ENCODE measurements around the gene HIPK2.
"Not testable (repeated sequence)": the region's sequence is repeated elsewhere in the genome, so short reads cannot be mapped to it uniquely, and the experiment has no call there.

Gene HIPK2

DNA sequence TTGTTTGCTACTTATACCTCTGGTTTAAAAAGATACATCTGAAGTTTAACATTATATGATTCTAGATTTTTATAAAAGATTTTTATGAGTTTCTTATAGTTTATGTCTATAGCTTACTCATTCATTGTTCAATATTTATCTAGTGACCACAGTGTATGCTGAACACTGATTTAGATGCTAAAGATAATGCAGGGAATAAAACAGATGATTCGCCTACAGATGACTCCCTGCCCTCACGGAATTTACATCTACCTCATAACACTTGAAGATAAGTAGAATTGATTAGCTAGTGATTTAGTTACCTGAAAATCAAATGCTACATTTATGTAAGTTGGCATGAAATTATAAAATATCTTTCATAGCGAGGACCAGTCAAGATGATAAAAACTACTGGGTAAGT is 105.8 kb downstream of the HIPK2 start:
- DNase-seq (ENCODE audit: low spot score): no peak

DNA sequence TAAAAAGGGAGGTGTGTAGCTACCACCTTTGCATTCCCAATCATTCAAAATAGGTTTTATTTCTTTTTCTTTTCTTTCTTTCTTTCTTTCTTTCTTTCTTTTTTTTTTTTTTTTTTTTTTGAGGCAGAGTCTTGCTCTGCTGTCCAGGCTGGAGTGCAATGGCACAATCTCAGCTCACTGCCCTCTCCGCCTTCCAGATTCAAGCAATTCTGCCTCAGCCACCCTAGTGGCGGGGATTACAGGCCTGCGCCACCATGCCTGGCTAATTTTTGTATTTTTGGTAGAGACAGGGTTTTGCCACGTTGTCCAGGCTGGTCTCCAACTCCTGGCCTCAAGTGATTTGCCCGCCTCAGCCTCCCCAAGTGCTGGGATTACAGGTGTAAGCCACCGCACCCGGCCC is 107.1 kb downstream of the HIPK2 start:
- not testable (repeated sequence) for DNase-seq (ENCODE audit: low spot score)

DNA sequence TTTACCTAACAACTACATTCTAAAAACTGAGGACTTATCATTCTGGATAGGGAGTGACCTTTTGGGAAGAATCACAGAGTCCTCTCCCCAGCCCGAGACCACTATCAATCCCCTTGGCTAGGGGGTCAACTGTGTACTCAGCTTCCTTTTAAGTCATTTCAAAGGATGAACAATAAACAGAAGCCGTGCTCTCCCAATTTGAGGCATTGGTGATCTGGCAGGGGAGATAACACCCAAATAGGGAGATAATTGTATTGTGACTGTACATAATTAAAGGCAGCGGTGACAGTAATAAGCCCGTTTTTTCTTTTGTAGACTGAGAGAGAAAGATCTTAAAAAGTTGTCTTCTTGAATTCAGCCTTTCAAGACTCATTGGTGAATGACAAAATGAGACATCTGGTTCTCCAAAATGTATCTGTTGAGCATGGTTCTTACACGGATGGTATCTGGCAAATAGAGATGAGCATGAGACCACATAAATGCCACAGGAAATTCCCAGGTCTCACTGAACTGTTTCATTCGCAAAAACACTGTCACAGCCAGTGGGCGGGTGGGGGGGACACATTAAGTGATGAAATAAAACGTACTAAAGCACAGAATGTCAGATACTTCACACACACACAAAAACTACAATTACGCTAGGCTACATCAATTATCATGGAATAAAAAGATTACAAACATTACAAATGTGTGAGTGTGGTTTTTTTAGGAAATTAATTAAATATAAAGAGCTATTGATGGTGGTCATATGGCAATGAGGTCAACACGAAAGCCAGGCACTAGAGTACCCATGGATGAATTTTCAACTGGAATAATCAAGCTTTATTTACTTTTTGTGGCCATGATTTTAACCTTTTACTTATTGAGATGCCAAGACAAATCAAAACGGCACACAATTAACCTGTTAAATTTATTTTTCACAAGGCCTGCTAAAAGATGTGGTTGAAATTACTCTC is 108.4 kb downstream of the HIPK2 start:
- no peak for DNase-seq (ENCODE audit: low spot score)

GRCh38 chr7:139667377-139667776 is 110.4 kb downstream of the HIPK2 start:
- no peak for DNase-seq (ENCODE audit: low spot score)

GRCh38 chr7:139666501-139666900 is 111.3 kb downstream of the HIPK2 start:
- no peak for DNase-seq (ENCODE audit: low spot score)

DNA sequence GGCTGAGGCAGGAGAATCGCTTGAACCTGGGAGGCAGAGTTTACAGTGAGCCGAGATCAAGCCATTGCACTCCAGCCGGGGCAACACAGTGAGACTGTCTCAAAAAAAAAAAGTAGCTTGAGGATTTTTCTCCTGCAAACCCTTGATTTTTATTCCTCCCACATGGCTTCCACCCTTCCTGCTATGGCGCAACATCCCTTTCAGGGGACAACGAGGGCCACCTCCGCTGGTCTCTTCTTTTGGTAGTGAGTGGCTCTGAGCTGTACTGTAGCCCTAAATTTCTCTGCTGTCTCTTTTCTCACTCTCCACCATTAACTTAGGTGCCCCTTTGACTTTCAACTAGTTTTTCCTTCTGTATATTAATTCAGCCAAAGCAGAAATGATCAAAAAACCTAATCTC is 113.4 kb downstream of the HIPK2 start:
- no peak for DNase-seq (ENCODE audit: low spot score)

- DNase-seq (ENCODE audit: low spot score): no peak
Measured at GRCh38 chr7:139663608-139664177, 114.1 kb downstream of the HIPK2 start.

DNA sequence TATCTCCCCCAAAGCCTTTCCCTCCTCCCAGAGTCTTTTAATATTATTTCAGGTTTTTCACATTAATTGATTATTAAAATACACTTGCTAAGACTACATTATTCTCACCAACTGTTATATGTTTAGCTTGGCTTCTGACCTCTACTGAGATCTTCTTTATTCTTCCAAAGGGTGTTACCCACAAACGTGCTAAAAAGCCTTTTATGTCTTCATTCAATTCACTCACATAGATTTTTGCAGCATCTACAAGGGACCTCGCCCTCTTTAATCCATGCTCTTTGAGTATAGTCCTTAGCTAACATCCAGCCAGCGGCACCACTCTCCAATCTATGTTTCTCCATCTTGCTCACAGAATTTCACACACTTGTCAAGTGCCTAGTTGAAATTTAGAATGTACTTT is 115.9 kb downstream of the HIPK2 start:
- no peak for DNase-seq (ENCODE audit: low spot score)

GRCh38 chr7:139661043-139661440 is 116.8 kb downstream of the HIPK2 start:
- DNase-seq (ENCODE audit: low spot score): no peak

DNA sequence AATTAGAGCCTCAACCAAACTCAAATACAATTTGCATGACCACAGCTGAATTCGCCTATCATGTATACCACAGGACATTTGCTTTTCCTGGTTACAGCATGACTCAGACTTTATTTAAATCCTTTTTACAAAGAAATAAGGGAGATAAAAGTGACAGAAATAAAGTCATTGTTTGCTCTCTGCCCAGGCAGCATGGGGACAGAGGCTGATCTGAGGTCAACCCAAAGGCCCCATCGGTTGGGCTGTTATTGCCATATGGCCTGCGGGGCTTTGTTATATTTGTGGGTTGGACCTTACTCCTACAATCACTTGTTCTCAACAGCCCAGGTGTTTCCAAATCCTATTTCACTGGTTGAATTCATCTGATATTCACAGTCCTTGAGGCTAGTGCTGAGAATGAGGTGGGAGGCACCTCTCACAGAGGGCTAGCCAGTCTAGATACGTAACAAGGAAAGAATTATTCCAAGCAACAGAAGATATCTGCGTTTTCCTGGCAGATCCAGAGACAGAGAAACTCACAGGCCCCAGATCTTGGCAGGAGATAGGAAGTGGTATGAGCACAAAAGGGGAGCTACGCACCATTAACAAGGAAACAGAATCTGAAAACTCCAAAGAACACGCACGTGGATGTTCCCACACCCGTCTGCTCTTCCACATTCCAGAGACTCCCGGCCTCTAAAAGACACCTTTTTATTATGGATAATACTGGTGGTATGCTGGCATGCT is 117.3 kb downstream of the HIPK2 start:
- DNase-seq (ENCODE audit: low spot score): no peak

- no peak for DNase-seq (ENCODE audit: low spot score)
Measured at GRCh38 chr7:139659922-139660316, 117.9 kb downstream of the HIPK2 start.

GRCh38 chr7:139658908-139659675 is 118.7 kb downstream of the HIPK2 start:
- no peak for DNase-seq (ENCODE audit: low spot score)

DNA sequence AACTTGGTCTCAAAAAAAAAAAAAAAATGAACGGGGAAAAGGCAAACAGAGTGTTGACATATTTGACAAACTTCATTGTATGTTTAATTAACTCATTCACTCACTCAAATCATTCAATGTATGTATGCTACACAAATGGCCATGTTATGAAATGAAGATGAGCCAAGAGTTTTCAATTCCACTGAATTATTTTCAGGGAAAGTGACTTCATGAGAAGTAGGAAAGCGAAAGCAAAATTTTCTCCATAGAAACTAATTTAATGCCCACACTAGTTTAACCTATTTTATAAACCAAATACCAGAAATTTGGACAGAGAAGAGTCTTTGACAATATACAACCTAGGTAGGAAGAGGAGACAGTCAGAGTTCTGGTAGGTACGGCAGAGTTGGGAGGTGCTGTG is 119.5 kb downstream of the HIPK2 start:
- no peak for DNase-seq (ENCODE audit: low spot score)

GRCh38 chr7:139657725-139658124 is 120.1 kb downstream of the HIPK2 start:
- no peak for DNase-seq (ENCODE audit: low spot score)

DNA sequence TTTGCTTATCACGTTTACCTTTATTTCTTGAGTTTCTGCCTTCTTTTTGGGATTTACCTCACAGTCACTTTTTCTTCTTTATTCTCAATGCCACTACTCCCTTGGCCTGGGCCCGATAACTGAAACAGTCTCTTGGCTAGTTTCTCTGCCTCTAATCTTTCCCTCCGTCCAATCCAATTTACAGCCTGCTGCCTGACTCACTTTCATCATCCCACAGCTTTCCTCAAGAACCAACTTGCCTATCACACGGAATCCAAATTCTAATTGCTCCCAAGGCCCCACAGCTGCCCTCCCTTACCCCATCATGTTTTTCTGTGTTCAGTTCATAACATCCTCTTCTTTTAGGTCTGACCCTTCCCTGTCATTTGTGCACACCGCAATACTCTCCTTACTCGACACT is 121.4 kb downstream of the HIPK2 start:
- no peak for DNase-seq (ENCODE audit: low spot score)

GRCh38 chr7:139655305-139655704 is 122.5 kb downstream of the HIPK2 start:
- no peak for DNase-seq (ENCODE audit: low spot score)

GRCh38 chr7:139654276-139655181 is 123.3 kb downstream of the HIPK2 start:
- DNase-seq (ENCODE audit: low spot score): no peak

DNA sequence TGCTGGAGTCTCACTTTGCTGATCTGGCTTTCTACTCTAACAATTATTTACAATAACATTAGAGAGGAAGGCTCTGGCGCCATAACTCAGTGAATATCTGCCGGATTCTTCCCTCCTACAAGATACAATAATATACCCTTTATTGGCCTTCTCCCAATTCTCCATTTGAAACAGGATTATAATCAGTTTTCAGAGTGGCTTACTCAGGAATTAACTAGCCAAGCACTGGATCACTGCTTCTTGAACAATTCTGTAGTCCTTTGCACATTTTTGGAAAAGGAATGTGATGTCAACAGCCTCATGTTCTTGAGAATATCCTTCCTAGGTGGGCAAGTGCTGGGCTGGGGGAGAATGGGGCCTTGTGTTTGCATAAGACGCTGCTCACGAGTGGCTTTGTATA is 125.9 kb downstream of the HIPK2 start:
- no peak for DNase-seq (ENCODE audit: low spot score)

DNA sequence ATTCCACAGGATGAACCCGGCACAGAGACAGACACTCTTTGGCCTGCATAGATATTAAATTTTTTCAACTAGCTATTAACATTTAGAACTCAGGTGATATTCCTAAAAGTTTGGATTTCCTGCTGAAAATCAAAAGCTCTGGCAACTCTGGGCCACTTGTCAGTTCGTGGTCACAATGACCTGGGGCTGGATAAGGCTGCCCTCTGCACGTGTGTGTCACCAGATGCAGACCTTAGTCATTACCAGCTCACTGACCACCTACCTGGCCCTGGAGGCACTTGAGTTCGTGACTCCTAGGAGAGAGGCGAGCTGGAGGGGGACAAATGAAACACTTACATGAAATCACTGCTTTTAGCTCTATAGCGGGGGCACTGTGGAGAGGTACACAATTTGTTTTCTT is 126.5 kb downstream of the HIPK2 start:
- DNase-seq (ENCODE audit: low spot score): no peak

GRCh38 chr7:139650429-139651100 is 127.2 kb downstream of the HIPK2 start:
- no peak for DNase-seq (ENCODE audit: low spot score)

All from CD4-positive, alpha-beta T cell treated with Interleukin-2 at 100 ng/mL for 4 hours (primary cell).